Lower leg skin (tissue), 4 donors: ENCODE data around the gene MS4A12. TPM values are rescaled to one million over a fixed set of nuclear protein-coding genes. Genes with fewer than 3 reads are reported as not detected.

Experiments
- DNase-seq, 2 donors: peaks; one replicate each; pipeline ENCODE4 v3.0.0-alpha.2; 2019; ENCODE audit warnings: low spot score in 2 of 2
- H3K4me3 ChIP-seq: fragments of 200-600 bp; sonication (generic); 2 replicates; pipeline ENCODE4 v1.5.1; 2017; ENCODE audit warnings: mild to moderate bottlenecking, low read depth; ENCODE audit not compliant: poor library complexity, severe bottlenecking
- POLR2A ChIP-seq, 2 donors: fragments of 450-650 bp; IDR thresholded peaks; one replicate each; pipeline ENCODE4 v1.6.1; 2016 to 2017; ENCODE audit warnings: antibody characterized with exemption in 2 of 2, mild to moderate bottlenecking in 1 of 2, moderate library complexity in 1 of 2
- WGBS, 2 donors: methylation state at CpG; one replicate each; pipeline ENCODE4 v1.1.5; 2018; 5-methylcytosine and 5-hydroxymethylcytosine counted together
- intact Hi-C: fragments of 100-400 bp; cut with DNase I; formaldehyde crosslinking; loops from one replicate; pipeline ENCODE4 v1.15.0; 2023; ENCODE audit warnings: low total_unique reads
- total RNA-seq, 4 donors: library from RNA; depleted of rRNA; stranded (reverse); fragments of >200 nt; gene quantifications; one replicate each; pipeline ENCODE4 v1.1.0, GENCODE V29; 2016
- TF ChIP-seq, protein P1 (sequence below), 3 donors: fragments of 450-650 bp; IDR thresholded peaks; one replicate each; pipeline ENCODE4 v1.5.1; 2016; ENCODE audit warnings: antibody characterized with exemption in 3 of 3, mild to moderate bottlenecking in 3 of 3, moderate library complexity in 2 of 3

The MS4A12 gene
- total RNA-seq, 4 donors from 2014 or later, result not detected

DNA sequence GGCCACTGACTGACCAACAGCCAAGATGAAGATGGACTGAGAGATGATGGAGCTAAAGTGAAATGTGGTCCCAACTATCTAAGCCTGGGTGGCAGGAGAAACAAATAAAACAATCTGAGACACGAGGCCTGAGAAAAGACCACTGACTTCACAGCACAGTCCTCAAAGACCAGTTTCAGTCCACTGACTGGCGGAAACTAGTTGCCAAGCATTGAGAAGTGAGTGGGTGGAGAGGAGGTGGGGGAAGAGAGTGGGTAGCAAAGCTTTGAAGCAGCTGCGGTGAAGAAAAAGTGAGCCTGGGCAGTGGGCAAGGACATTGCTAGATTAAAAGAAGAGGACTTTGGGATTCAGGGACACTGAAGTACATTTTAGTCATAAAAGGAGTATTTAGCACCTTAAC, 35.0 kb upstream of the MS4A12 start:
- no peak for DNase-seq
- WGBS, 2 donors, result 85 to 89% methylated on average over 3 of the region's 3 CpGs
- intact Hi-C loops, result no loop called here
- H3K4me3 ChIP-seq, result no peak overlapping the region
- no peak for TF ChIP-seq POLR2A (IDR thresholded peaks at IDR 0.05)
- TF ChIP-seq, protein P1, sequence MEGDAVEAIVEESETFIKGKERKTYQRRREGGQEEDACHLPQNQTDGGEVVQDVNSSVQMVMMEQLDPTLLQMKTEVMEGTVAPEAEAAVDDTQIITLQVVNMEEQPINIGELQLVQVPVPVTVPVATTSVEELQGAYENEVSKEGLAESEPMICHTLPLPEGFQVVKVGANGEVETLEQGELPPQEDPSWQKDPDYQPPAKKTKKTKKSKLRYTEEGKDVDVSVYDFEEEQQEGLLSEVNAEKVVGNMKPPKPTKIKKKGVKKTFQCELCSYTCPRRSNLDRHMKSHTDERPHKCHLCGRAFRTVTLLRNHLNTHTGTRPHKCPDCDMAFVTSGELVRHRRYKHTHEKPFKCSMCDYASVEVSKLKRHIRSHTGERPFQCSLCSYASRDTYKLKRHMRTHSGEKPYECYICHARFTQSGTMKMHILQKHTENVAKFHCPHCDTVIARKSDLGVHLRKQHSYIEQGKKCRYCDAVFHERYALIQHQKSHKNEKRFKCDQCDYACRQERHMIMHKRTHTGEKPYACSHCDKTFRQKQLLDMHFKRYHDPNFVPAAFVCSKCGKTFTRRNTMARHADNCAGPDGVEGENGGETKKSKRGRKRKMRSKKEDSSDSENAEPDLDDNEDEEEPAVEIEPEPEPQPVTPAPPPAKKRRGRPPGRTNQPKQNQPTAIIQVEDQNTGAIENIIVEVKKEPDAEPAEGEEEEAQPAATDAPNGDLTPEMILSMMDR (IDR thresholded peaks at IDR 0.05), result no peak

DNA sequence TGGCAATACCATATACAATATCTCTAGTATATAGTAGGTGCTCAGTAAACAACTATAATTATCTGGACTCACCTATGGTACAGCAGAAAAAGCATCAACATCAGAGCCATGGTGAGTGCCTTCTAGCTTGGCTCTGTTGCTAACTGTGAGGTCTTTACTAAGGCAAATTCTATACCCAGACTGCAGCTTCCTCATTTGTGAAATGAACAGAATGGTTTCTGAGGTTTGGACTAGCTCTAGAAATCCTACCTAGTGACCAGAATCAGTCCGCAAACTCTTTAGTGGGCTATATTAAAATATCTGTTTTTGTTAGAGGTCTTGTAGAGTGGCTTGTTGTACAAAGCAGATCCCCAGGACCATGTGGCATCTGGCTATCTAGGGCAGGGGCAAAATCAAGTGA, 33.2 kb upstream of the MS4A12 start:
- no peak overlapping the region for H3K4me3 ChIP-seq
- 94 to 100% methylated on average over 1 of the region's 1 CpG for WGBS, 2 donors
- DNase-seq, result no peak
- no peak for TF ChIP-seq POLR2A (IDR thresholded peaks at IDR 0.05)
- TF ChIP-seq, protein P1 (IDR thresholded peaks at IDR 0.05), result no peak
- intact Hi-C loops, result no loop called here

DNA sequence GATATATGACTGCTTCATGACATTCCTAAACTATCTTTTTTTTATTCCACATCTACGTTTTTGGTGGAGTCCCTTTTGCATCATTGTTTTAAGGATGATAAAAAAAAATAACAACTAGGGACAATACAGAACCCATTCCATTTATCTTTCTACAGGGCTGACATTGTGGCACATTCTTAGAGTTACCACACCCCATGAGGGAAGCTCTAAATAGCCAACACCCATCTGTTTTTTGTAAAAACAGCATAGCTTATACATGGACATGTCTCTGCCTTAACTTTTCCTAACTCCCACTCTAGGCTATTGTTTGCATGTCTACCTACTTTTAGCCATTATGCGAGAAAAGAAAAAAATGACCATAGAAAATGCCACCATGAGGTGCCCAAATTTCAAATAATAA, 23.7 kb upstream of the MS4A12 start:
- H3K4me3 ChIP-seq, result no peak overlapping the region
- TF ChIP-seq, protein P1 (IDR thresholded peaks at IDR 0.05), result no peak
- TF ChIP-seq POLR2A (IDR thresholded peaks at IDR 0.05), result no peak
- intact Hi-C loops, result no loop called here
- 63 to 66% methylated on average over 2 of the region's 2 CpGs for WGBS, 2 donors
- no peak for DNase-seq

DNA sequence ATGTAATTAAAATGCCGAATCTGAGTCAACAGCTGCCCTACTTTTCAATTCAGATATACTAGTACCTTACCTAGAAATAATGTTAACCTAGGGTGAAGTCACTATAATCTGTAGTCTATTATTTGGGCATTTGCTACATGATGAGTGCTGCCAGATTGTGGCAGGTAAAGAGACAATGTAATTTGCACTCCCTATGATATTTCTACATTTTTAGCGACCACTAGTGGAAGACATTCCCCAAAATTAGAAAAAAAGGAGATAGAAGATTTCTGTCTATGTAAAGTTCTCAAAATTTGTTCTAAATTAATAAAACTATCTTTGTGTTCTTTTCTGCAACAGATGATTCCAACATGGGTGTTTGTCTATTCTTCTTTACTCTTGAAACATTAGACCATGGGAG, 22.9 kb upstream of the MS4A12 start:
- no peak for TF ChIP-seq POLR2A (IDR thresholded peaks at IDR 0.05)
- TF ChIP-seq, protein P1 (IDR thresholded peaks at IDR 0.05), result no peak
- DNase-seq, result no peak
- 57 to 69% methylated on average over 2 of the region's 2 CpGs for WGBS, 2 donors
- intact Hi-C loops, result no loop called here
- H3K4me3 ChIP-seq, result no peak overlapping the region

DNA sequence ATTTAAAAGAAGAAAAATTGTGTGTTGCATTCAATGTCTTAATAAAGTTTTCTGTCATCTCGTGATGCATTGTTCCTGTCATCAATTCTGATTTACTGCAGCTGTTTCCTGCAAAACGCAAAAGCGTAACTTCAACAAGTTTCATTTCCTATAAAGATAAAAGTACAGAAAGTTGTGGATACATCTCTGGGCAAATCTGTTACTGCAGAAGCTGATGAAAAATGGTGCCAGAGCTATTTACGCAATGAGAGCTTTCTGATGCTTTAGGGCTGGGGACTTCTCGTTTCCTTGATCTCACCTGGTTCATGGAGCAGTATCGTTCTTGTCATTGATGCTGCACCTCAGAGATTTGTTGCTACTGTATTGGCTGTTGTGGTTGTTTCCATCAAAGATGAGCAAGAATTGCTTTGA, 15.5 kb upstream of the MS4A12 start:
- WGBS, 2 donors, result 65 to 66% methylated on average over 6 of the region's 6 CpGs
- no peak overlapping the region for H3K4me3 ChIP-seq
- no peak for TF ChIP-seq POLR2A (IDR thresholded peaks at IDR 0.05)
- TF ChIP-seq, protein P1 (IDR thresholded peaks at IDR 0.05), result no peak
- DNase-seq, result no peak
- intact Hi-C loops, result no loop called here

DNA sequence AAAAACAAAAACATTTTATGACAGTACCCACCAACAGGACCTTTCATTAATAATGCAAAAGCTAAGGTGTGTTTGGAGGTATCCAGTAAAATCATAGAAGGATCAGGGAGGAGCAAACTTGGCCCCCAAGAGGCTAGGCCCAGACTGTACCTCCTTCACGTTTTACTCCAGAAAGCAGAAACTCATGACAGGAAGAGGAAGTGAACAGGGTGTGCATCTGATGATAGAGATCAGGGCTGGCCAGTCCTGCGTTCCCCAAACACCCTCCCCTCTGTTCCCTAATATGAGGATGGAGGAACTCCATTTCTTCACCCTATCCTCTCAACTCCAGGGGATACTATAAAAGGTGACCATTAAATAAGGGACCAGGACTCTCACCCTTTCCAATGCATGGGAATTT, 10.2 kb upstream of the MS4A12 start:
- 44 to 59% methylated on average over 2 of the region's 2 CpGs for WGBS, 2 donors
- TF ChIP-seq POLR2A (IDR thresholded peaks at IDR 0.05), result no peak
- TF ChIP-seq, protein P1 (IDR thresholded peaks at IDR 0.05), result no peak
- intact Hi-C loops, result no loop called here
- no peak for DNase-seq
- H3K4me3 ChIP-seq, result no peak overlapping the region
